GM21423 (cell line): ENCODE results near the gene ARHGDIA.

Source experiments
- ATAC-seq: cut with Tn5 transposase; IDR thresholded peaks from one replicate; pipeline ENCODE4 v1.9.1; 2021; ENCODE audit warnings: mild to moderate bottlenecking, moderate library complexity; ENCODE audit not compliant: unreplicated experiment

Gene ARHGDIA

GRCh38 chr17:81865733-81866439, 5.3 kb downstream of the ARHGDIA start:
- no peak for ATAC-seq

GRCh38 chr17:81865358-81865732, 5.8 kb downstream of the ARHGDIA start:
- no peak for ATAC-seq

DNA sequence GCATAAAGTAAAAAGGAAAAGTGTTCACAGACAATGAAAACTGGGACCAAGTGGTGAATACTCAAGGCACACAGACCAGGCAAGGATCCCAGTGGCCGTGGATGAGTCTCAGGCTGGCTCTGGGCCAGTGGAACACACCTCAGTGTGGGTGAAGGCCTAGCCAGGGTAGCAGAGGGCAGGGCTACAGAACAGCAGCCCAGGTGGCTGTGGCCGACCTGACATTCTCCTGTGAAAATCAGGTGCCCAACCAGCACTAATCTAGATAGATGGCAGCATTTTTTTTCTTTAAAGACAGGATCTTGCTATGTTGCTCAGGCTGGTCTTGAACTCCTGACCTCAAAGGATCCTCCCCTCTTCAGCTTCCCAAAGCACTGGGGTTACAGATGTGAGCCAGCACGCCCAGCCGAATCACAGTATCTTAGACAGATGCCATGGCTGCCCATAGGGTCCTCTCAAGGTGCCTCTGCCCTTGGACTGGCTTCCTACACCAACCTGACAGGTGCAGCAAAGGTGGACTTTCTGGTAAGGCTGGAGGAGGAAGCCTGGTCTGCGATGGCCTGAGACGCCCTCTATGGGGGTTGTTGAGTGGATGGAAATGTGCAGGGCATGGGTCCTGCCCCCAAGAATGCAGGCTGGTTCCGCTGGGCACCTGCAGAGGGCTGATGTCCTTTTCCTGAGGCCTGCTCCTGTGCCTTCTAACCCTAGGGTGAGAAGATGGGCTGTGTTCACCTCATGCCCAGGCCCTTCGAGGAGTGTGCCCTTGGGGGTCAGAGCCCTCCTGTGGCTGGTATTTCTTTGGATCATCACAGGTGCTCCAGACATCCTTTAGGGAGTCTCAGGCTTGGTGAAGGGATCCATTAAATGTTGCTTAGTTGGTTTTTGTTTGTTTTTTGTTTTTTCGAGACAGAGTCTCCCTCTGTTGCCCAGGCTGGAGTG, 7.0 kb downstream of the ARHGDIA start:
- no peak for ATAC-seq

GRCh38 chr17:81863123-81863675, 7.9 kb downstream of the ARHGDIA start:
- no peak for ATAC-seq

DNA sequence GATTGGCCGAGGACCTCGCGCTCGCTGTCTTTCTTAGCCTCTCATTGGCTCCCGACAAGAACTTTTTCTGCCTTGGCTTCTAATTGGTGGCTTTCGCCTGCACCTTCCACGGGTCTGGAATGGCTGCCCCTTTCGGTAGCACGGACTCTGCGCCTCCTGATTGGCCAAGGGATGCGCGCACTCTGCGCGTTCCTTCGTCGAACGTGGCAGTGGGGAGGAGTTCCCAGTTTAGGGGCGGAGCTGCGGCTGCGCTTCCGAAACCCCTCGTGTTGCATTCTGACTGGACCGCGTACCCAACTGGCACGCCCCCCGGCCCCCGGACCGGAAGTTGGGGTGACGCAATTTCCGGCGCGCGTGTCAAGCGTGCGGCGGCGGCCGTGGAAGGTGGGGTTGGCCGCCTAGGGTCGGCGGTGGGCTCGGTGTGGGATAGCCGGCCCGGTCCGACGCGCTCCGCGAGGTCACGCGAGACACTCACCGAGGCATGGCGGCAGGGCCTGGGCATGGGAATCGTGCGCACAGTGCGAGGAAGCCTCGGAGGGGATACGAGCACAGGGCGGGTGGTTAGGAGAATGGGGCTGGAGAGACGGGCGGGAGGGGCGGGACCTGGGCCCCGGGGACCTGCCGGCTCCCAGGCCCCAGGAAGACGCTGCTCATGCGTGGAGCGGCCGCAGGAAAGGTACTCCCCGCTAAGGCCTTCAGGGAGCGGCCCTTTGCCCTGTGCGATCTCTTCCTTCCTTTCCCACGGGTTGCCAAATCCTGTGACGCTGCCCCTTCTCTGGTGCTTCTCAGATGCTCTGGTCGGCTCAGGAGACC, 10.2 kb downstream of the ARHGDIA start:
- ATAC-seq: peak; percentile 78

DNA sequence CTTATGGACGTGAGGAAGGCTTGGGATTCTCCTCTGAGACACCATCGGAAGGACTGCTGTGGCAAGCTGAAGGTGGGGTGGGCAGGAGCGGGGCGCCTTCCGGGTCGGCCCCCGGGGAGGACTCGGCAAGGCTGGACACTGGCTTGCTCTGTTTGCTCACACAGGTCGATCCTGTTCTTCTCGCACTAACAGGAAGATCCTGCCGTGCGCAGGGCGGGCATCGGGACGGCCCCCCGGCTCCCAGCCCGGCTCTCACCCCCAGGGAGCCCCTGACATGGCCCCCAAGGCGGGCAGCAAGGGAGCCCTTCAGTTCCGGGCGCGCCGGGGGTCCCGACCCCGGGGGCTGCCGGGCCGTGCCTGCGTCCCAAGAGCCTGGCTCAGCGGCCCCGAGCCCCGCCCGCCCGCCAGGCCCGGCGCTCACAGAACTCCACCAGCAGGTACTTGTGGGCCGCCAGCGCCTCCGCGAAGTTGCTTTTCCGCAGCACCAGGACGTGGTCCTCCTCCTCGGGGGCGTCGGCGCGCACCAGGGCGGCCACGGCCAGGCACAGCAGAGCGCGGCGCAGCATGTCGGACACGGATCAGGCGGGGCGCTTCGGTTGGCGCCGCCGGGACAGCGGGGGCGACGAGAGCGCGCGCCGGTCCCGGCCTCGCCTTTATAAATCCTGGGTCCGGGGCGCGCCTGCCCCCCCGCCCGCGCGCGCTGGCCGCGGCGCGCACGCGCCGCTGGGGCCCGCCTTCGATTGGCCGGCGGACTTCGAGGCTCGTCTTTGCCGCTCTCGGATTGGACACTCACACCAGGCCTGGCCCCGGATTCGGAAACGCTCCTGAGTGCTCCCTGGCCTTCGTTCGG, 11.0 kb downstream of the ARHGDIA start, which contains the start of gene P4HB:
Gene P4HB (minus strand): TSS at position 630 of the 850 bp plus-strand sequence. CDS start 64 bp downstream, at position 566.
- ATAC-seq: no peak

DNA sequence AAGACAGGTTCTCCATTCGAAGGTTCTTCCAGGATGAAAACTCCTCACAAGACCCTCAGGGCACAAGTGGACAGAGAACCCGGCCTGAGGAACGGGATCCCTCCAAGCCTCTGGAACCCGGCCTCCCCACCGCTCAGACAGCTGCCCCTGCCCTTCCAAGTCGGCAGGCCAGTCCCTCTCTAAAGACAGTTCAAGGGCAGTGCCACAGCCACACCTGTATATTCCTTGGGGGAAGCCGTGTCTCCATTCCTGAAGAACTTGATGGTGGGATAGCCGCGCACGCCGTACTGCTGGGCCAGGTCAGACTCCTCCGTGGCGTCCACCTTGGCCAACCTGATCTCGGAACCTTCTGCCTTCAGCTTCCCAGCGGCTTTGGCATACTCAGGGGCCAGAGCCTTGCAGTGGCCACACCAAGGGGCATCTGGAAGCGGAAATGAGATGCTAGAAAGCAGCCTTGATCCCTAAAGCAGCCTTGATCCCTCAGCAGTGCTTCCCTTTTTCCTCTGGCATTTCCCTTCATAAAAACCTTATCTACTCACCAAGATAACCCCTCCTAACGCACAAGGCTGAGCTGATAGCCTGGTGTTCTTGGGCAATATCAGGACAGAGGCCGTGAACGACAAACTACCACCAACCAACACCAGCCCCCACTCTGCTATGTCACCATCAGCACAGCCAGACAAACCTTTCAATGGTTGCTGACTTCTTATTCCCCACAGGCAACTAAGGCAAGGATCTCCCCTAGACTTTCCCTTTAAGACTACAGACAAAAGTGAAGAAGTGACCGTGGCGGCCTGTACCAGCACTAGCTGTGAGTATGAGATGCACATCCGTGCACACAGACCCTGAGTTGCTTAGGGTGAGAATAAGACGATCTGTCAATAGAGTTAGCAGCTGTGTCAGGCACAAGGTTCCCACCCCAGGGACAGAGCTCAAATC, 11.9 kb downstream of the ARHGDIA start:
- no peak for ATAC-seq

DNA sequence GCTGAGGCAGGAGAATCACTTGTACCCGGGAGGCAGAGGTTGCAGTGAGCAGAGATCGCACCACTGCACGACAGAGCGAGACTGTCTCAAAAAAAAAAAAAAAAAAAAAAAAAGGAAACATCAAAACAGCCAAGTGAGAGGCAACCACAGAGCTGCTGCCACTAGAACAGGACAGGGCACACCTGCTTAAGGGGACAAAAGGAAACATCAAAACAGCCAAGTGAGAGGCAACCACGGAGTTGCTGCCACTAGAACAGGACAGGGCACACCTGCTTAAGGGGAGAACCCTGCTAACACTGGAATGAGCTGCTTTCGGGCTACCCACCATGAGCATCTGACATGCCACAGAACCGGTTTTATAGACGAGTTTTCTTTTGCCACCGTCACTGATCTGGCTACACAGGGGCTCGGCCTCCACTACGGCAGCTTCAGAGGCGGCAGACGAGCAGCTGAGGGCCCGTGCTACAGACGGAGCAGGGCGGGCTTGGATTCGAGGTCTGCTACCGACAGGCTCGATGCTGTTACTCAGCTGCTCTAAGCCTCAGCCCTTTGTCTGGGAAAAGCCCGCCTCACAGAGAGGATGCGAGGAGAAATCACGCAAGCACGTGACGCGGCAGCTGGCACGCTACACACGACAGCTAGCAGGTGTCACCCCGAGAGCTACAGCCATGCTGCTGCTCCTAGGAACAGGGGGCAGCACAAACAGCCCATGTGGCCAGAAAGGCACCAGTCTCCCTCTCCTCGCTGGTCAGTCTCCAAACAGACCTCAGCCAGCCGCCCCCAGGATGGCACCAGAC, 12.8 kb downstream of the ARHGDIA start:
- ATAC-seq: no peak

GRCh38 chr17:81854974-81855774, 16.0 kb downstream of the ARHGDIA start:
- no peak for ATAC-seq

DNA sequence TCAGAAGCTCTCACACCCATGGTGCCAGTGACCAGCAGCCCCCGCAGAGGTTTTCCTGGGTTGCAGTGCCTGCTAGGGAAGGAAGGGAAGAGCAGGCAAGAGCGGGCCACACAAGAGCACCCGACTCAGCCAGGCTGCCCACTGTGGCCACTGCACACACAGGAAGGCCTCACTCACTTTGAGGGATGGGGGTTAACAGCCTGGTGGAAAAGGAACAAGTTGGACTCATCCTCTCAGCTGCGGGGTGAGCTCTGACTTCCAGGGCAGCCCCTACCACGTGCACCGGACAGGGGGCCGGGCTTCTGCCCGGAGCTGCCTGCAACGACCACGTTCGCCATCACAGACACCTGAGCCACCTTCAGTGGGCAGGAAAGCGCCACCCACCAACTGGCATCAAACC, 18.9 kb downstream of the ARHGDIA start:
- no peak for ATAC-seq

GRCh38 chr17:81851423-81851822, 19.7 kb downstream of the ARHGDIA start:
- no peak for ATAC-seq

- no peak for ATAC-seq
Measured at GRCh38 chr17:81849457-81849856, 21.7 kb downstream of the ARHGDIA start.

DNA sequence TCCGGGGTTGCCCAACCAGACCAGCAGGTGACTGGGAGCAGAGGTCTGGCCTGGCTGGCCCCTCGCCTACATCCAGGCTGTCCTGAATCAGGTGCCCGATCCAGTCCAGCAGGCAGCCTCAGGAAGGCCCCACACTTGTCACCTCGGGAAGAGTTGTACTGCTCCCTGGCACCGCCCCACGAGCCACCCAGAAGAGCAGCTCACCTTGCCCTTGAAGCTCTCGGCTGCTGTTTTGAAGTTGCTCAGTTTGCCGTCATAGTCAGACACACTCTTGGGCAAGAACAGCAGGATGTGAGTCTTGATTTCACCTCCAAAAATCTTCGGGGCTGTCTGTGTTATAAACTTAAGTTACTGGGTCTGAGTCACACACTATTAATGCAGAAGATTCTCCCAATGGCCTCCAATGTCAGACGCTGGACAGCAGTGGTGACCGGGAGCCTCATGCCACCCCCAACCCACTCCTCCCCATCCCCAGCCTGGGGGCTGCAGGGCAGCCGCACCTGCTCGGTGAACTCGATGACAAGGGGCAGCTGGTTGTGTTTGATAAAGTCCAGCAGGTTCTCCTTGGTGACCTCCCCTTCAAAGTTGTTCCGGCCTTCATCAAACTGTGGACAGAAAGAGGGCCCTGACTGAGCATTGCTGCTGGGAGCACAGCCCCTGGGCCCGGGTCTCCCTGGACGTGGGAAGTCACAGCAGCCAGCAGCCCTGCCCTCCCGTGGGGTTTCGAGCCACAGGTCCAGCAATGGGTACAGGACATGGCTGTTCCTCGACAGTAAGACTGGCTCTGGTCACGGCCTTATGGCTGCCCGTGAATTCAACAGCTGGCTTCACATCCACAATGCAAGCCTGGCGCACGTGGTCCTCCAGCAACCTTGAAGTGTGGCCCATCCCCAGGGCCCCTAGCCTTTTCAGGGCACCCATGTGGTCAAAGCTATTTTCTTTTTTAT, 24.1 kb downstream of the ARHGDIA start:
- ATAC-seq: no peak

DNA sequence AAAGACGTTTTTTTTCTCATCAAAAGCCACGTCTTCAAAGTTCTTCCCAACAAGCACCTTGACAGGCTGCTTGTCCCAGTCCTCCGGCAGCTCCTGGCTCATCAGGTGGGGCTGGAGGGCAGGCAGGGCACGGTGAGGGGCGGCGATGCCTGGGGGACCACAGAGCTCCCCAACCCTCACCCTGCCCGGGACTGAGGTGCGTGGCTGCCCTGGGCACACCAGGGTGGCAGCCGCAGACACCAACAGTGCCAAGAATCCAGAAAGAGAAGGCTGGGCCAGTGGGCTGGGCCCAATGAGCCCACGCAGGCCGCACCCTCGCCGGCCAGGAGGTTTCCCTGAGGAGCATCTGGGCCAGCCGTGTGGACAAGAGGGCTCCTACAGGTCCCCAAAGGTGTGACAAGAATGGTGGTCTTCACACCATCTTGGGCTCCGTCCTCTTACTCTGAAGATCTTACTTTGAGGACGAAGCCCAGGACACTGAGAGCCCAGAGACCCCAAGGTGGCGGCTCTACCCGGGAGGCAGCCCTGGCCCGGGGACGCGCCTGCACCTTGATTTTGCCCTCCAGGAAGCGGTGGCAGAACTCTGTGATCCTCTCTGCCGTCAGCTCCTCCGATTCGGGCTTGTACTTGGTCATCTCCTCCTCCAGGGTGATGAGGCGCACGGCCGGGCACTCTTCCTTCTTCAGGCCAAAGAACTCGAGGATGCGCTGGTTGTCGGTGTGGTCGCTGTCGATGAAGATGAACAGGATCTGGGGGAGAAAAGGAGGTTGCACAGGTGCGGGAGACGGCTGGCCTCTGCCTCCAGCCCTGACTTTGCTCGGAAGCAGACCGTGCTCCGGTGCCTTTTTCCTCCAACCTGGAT, 25.0 kb downstream of the ARHGDIA start:
- ATAC-seq: no peak

- no peak for ATAC-seq
Measured at GRCh38 chr17:81845361-81845760, 25.8 kb downstream of the ARHGDIA start.
